ENCODE data around the gene TTC28. TPM values are rescaled to one million over a fixed set of nuclear protein-coding genes. Genes with fewer than 3 reads are reported as not detected.
A peak's percentile ranks its signal among the peaks of the same experiment; 100 is the strongest.

TTC28 gene
- total and polyA plus RNA-seq, 2 donors (not counting 1 experiment from before 2014, with no cell fraction given) = 8.2 to 31.4 TPM

- TF ChIP-seq EZH2 (IDR thresholded peaks at IDR 0.05; ENCODE audit: low read length, missing control alignments) (no peak), CTCF (conservative IDR thresholded peaks at IDR 0.05 in 1 of 2, IDR thresholded peaks at IDR 0.05 in 1 of 2; ENCODE audit: low read depth in 1 of 2, low read length in 2 of 2) (no peak)
- no peaks in the 10 kb centered on the region for H4K20me1 ChIP-seq (ENCODE audit: control insufficient read depth, extremely low read depth, insufficient read depth, low read length)
- H3K36me3 ChIP-seq (ENCODE audit: control insufficient read depth, insufficient read depth, low read length) = peaks cover 3% of the 10 kb centered on the region
- H3K9ac ChIP-seq (ENCODE audit: insufficient read depth, low read length) = no peak overlapping the region
- H3K4me3 ChIP-seq (replicated peaks in 1 of 4; ENCODE audit: control extremely low read depth in 1 of 4, insufficient read depth in 1 of 4, low read depth in 3 of 4, low read length in 4 of 4) = no peak overlapping the region
- H2AFZ ChIP-seq (ENCODE audit: low read length) = no peak overlapping the region
- no peaks in the 10 kb centered on the region for H3K27me3 ChIP-seq (ENCODE audit: control insufficient read depth, insufficient read depth, low read length)
- no peaks in the 10 kb centered on the region for H3K4me1 ChIP-seq (ENCODE audit: control insufficient read depth, extremely low read depth, insufficient read depth, low read length)
- H3K27ac ChIP-seq (ENCODE audit: insufficient read depth, low read length) = no peak overlapping the region
- no peak overlapping the region for H3K4me2 ChIP-seq (ENCODE audit: extremely low read depth, insufficient read depth, low read length)
- no peak for DNase-seq (ENCODE audit: low read depth in 2 of 2)
- no peaks in the 10 kb centered on the region for H3K79me2 ChIP-seq (ENCODE audit: control insufficient read depth, insufficient read depth, low read length)
- H3K9me3 ChIP-seq (ENCODE audit: control insufficient read depth, insufficient read depth, low read depth, low read length) = no peaks in the 10 kb centered on the region
Measured at GRCh38 chr22:28718044-28718443, 38.4 kb upstream of the TTC28 start.

- no peaks in the 10 kb centered on the region for H3K27me3 ChIP-seq (ENCODE audit: control insufficient read depth, insufficient read depth, low read length)
- peaks cover 3% of the 10 kb centered on the region for H3K36me3 ChIP-seq (ENCODE audit: control insufficient read depth, insufficient read depth, low read length)
- no peak overlapping the region for H3K9ac ChIP-seq (ENCODE audit: insufficient read depth, low read length)
- H3K4me2 ChIP-seq (ENCODE audit: extremely low read depth, insufficient read depth, low read length) = no peak overlapping the region
- H3K4me3 ChIP-seq (replicated peaks in 1 of 4; ENCODE audit: control extremely low read depth in 1 of 4, insufficient read depth in 1 of 4, low read depth in 3 of 4, low read length in 4 of 4) = no peak overlapping the region
- H3K79me2 ChIP-seq (ENCODE audit: control insufficient read depth, insufficient read depth, low read length) = no peaks in the 10 kb centered on the region
- H3K27ac ChIP-seq (ENCODE audit: insufficient read depth, low read length) = no peak overlapping the region
- no peak overlapping the region for H2AFZ ChIP-seq (ENCODE audit: low read length)
- DNase-seq (ENCODE audit: low read depth in 2 of 2) = peak; percentile 37 to 45
- H3K4me1 ChIP-seq (ENCODE audit: control insufficient read depth, extremely low read depth, insufficient read depth, low read length) = peaks cover 5% of the 10 kb centered on the region
- H4K20me1 ChIP-seq (ENCODE audit: control insufficient read depth, extremely low read depth, insufficient read depth, low read length) = no peaks in the 10 kb centered on the region
- TF ChIP-seq EZH2 (IDR thresholded peaks at IDR 0.05; ENCODE audit: low read length, missing control alignments) (no peak), CTCF (conservative IDR thresholded peaks at IDR 0.05 in 1 of 2, IDR thresholded peaks at IDR 0.05 in 1 of 2; ENCODE audit: low read depth in 1 of 2, low read length in 2 of 2) (no peak)
- no peaks in the 10 kb centered on the region for H3K9me3 ChIP-seq (ENCODE audit: control insufficient read depth, insufficient read depth, low read depth, low read length)
Measured at GRCh38 chr22:28716686-28717085, 37.0 kb upstream of the TTC28 start.

DNA sequence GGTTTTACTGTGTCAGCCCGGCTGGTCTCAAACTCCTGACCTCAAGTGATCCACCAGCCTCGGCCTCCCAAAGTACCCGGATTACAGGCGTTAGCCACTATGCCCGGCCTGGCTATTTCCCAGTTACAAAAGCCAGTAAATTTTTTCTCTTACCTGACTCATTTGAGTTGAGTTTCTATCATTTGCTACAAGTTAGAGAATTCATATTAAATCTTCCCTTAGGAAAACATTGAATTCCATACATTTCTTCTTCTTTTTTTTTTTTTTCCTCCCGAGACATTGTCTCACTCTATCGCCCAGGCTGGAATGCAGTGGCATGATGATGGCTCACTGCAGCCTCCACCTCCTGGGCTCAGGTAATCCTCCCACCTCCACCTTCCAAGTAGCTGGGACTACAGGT, 36.0 kb upstream of the TTC28 start:
- Histone ChIP-seq H4K20me1 (ENCODE audit: control insufficient read depth, extremely low read depth, insufficient read depth, low read length) (no peaks in the 10 kb centered on the region), H3K9me3 (ENCODE audit: control insufficient read depth, insufficient read depth, low read depth, low read length) (no peaks in the 10 kb centered on the region), H3K36me3 (ENCODE audit: control insufficient read depth, insufficient read depth, low read length) (peaks cover under 1% of the 10 kb centered on the region), H3K4me3 (replicated peaks in 1 of 4; ENCODE audit: control extremely low read depth in 1 of 4, insufficient read depth in 1 of 4, low read depth in 3 of 4, low read length in 4 of 4) (no peak overlapping the region), H3K9ac (ENCODE audit: insufficient read depth, low read length) (no peak overlapping the region), H3K79me2 (ENCODE audit: control insufficient read depth, insufficient read depth, low read length) (no peaks in the 10 kb centered on the region), H3K4me2 (ENCODE audit: extremely low read depth, insufficient read depth, low read length) (no peak overlapping the region), H3K27ac (ENCODE audit: insufficient read depth, low read length) (no peak overlapping the region), H3K4me1 (ENCODE audit: control insufficient read depth, extremely low read depth, insufficient read depth, low read length) (peaks cover 11% of the 10 kb centered on the region), H3K27me3 (ENCODE audit: control insufficient read depth, insufficient read depth, low read length) (no peaks in the 10 kb centered on the region), H2AFZ (ENCODE audit: low read length) (no peak overlapping the region)
- TF ChIP-seq CTCF (conservative IDR thresholded peaks at IDR 0.05 in 1 of 2, IDR thresholded peaks at IDR 0.05 in 1 of 2; ENCODE audit: low read depth in 1 of 2, low read length in 2 of 2) (no peak), EZH2 (IDR thresholded peaks at IDR 0.05; ENCODE audit: low read length, missing control alignments) (no peak)
- DNase-seq (ENCODE audit: low read depth in 2 of 2) = no peak
